D721Med (cell line): ENCODE data around the gene MYO5C.

Experiments used
- DNase-seq: peaks from one replicate; pipeline ENCODE4 v3.0.0; 2011; ENCODE audit warnings: low spot score; ENCODE audit not compliant: insufficient read length
- FAIRE-seq: peaks from 2 replicates; lab custom pipeline; 2011; peaks lifted over from hg19 to GRCh38; lab: Jason Lieb, UNC
- CTCF ChIP-seq: IDR thresholded peaks from 2 replicates; pipeline ENCODE4 v1.5.1; 2012; ENCODE audit warnings: mild to moderate bottlenecking, control low read depth; ENCODE audit not compliant: insufficient read depth; ENCODE audit errors: missing control alignments

Gene MYO5C

GRCh38 chr15:52278135-52278534 is 17.5 kb downstream of the MYO5C start:
- DNase-seq: no peak
- no peak for TF ChIP-seq CTCF
- no peak for FAIRE-seq

GRCh38 chr15:52277575-52277974 is 18.0 kb downstream of the MYO5C start:
- no peak for TF ChIP-seq CTCF
- DNase-seq: no peak
- FAIRE-seq: no peak

- DNase-seq (no peak), FAIRE-seq (no peak)
- TF ChIP-seq CTCF: no peak
Measured at GRCh38 chr15:52276256-52276770, 19.3 kb downstream of the MYO5C start.

- no peak for TF ChIP-seq CTCF
- DNase-seq (no peak), FAIRE-seq (no peak)
Measured at GRCh38 chr15:52263563-52264282, 31.9 kb downstream of the MYO5C start.

GRCh38 chr15:52262364-52262763 is 33.2 kb downstream of the MYO5C start:
- DNase-seq (no peak), FAIRE-seq (no peak)
- TF ChIP-seq CTCF: no peak

GRCh38 chr15:52261498-52262242 is 33.9 kb downstream of the MYO5C start:
- no peak for DNase-seq
- TF ChIP-seq CTCF: no peak
- FAIRE-seq: no peak

GRCh38 chr15:52261026-52261425 is 34.6 kb downstream of the MYO5C start:
- FAIRE-seq: no peak
- DNase-seq: no peak
- no peak for TF ChIP-seq CTCF
